ENCODE results near the gene SLC6A18.

SLC6A18 gene

GRCh38 chr5:1214936-1215220, 10.3 kb upstream of the SLC6A18 start:
- H3K27ac Mint-ChIP-seq = no peak overlapping the region
- H3K36me3 Mint-ChIP-seq = peaks cover 2% of the 10 kb centered on the region
- H3K4me3 Mint-ChIP-seq = no peak overlapping the region
- H3K27me3 Mint-ChIP-seq = peaks cover 2% of the 10 kb centered on the region
- H3K9me3 Mint-ChIP-seq (ENCODE audit: low read depth) = no peaks in the 10 kb centered on the region
- H3K4me1 Mint-ChIP-seq (ENCODE audit: low read depth) = no peaks in the 10 kb centered on the region

GRCh38 chr5:1215320-1216096, 9.7 kb upstream of the SLC6A18 start:
- Mint-ChIP-seq H3K27me3 (peaks cover 2% of the 10 kb centered on the region), H3K36me3 (peaks cover 2% of the 10 kb centered on the region), H3K27ac (no peak overlapping the region), H3K9me3 (ENCODE audit: low read depth) (no peaks in the 10 kb centered on the region), H3K4me1 (ENCODE audit: low read depth) (no peaks in the 10 kb centered on the region), H3K4me3 (no peak overlapping the region)

GRCh38 chr5:1216211-1216917, 8.8 kb upstream of the SLC6A18 start:
- Mint-ChIP-seq H3K9me3 (ENCODE audit: low read depth) (no peaks in the 10 kb centered on the region), H3K27me3 (peaks cover 2% of the 10 kb centered on the region), H3K4me3 (no peak overlapping the region), H3K36me3 (peaks cover 2% of the 10 kb centered on the region), H3K27ac (no peak overlapping the region), H3K4me1 (ENCODE audit: low read depth) (no peaks in the 10 kb centered on the region)

GRCh38 chr5:1216918-1217295, 8.3 kb upstream of the SLC6A18 start:
- Mint-ChIP-seq H3K4me3 (no peak overlapping the region), H3K9me3 (ENCODE audit: low read depth) (no peaks in the 10 kb centered on the region), H3K36me3 (peaks cover 2% of the 10 kb centered on the region), H3K27ac (no peak overlapping the region), H3K4me1 (ENCODE audit: low read depth) (no peaks in the 10 kb centered on the region), H3K27me3 (peaks cover 2% of the 10 kb centered on the region)

GRCh38 chr5:1217596-1218206, 7.5 kb upstream of the SLC6A18 start:
- Mint-ChIP-seq H3K27ac (no peak overlapping the region), H3K36me3 (peaks cover 2% of the 10 kb centered on the region), H3K4me1 (ENCODE audit: low read depth) (no peaks in the 10 kb centered on the region), H3K4me3 (no peak overlapping the region), H3K27me3 (peaks cover 2% of the 10 kb centered on the region), H3K9me3 (ENCODE audit: low read depth) (no peaks in the 10 kb centered on the region)

GRCh38 chr5:1218351-1219080, 6.7 kb upstream of the SLC6A18 start:
- Mint-ChIP-seq H3K9me3 (ENCODE audit: low read depth) (no peaks in the 10 kb centered on the region), H3K27me3 (peaks cover 2% of the 10 kb centered on the region), H3K4me1 (ENCODE audit: low read depth) (no peaks in the 10 kb centered on the region), H3K27ac (no peak overlapping the region), H3K36me3 (peaks cover 2% of the 10 kb centered on the region), H3K4me3 (no peak overlapping the region)

- Mint-ChIP-seq H3K27ac (no peak overlapping the region), H3K4me1 (ENCODE audit: low read depth) (no peaks in the 10 kb centered on the region), H3K4me3 (no peak overlapping the region), H3K9me3 (ENCODE audit: low read depth) (no peaks in the 10 kb centered on the region), H3K27me3 (peaks cover 2% of the 10 kb centered on the region), H3K36me3 (peaks cover 2% of the 10 kb centered on the region)
Observed at GRCh38 chr5:1219098-1219767, 5.9 kb upstream of the SLC6A18 start.

GRCh38 chr5:1219768-1220100, 5.4 kb upstream of the SLC6A18 start:
- H3K27ac Mint-ChIP-seq = no peak overlapping the region
- no peaks in the 10 kb centered on the region for H3K4me1 Mint-ChIP-seq (ENCODE audit: low read depth)
- H3K9me3 Mint-ChIP-seq (ENCODE audit: low read depth) = no peaks in the 10 kb centered on the region
- H3K36me3 Mint-ChIP-seq = peaks cover 2% of the 10 kb centered on the region
- no peak overlapping the region for H3K4me3 Mint-ChIP-seq
- peaks cover 2% of the 10 kb centered on the region for H3K27me3 Mint-ChIP-seq

- Mint-ChIP-seq H3K27ac (no peak overlapping the region), H3K4me3 (no peak overlapping the region), H3K27me3 (peaks cover 2% of the 10 kb centered on the region), H3K4me1 (ENCODE audit: low read depth) (no peaks in the 10 kb centered on the region), H3K36me3 (peaks cover 2% of the 10 kb centered on the region), H3K9me3 (ENCODE audit: low read depth) (no peaks in the 10 kb centered on the region)
Observed at GRCh38 chr5:1220351-1220750, 4.8 kb upstream of the SLC6A18 start.

GRCh38 chr5:1220831-1221230, 4.3 kb upstream of the SLC6A18 start:
- H3K36me3 Mint-ChIP-seq = peaks cover under 1% of the 10 kb centered on the region
- H3K4me1 Mint-ChIP-seq (ENCODE audit: low read depth) = no peaks in the 10 kb centered on the region
- H3K27ac Mint-ChIP-seq = no peak overlapping the region
- H3K9me3 Mint-ChIP-seq (ENCODE audit: low read depth) = no peaks in the 10 kb centered on the region
- H3K27me3 Mint-ChIP-seq = peaks cover under 1% of the 10 kb centered on the region
- H3K4me3 Mint-ChIP-seq = no peak overlapping the region

- no peak overlapping the region for H3K27ac Mint-ChIP-seq
Observed at GRCh38 chr5:1221721-1222120, 3.5 kb upstream of the SLC6A18 start.

GRCh38 chr5:1222147-1222546, 3.0 kb upstream of the SLC6A18 start:
- no peaks in the 10 kb centered on the region for H3K9me3 Mint-ChIP-seq (ENCODE audit: low read depth)
- H3K4me3 Mint-ChIP-seq = no peak overlapping the region
- H3K4me1 Mint-ChIP-seq (ENCODE audit: low read depth) = no peaks in the 10 kb centered on the region
- H3K36me3 Mint-ChIP-seq = no peaks in the 10 kb centered on the region
- H3K27me3 Mint-ChIP-seq = no peaks in the 10 kb centered on the region
- no peak overlapping the region for H3K27ac Mint-ChIP-seq

More at GRCh38 chr5:1221721-1222120, 3.5 kb upstream of the SLC6A18 start:
- Mint-ChIP-seq H3K9me3 (ENCODE audit: low read depth) (no peaks in the 10 kb centered on the region), H3K4me3 (no peak overlapping the region), H3K27me3 (no peaks in the 10 kb centered on the region), H3K36me3 (no peaks in the 10 kb centered on the region), H3K4me1 (ENCODE audit: low read depth) (no peaks in the 10 kb centered on the region)

- Mint-ChIP-seq H3K4me1 (ENCODE audit: low read depth) (no peaks in the 10 kb centered on the region), H3K36me3 (no peaks in the 10 kb centered on the region), H3K9me3 (ENCODE audit: low read depth) (no peaks in the 10 kb centered on the region), H3K4me3 (no peak overlapping the region), H3K27me3 (peaks cover 4% of the 10 kb centered on the region), H3K27ac (no peak overlapping the region)
Observed at GRCh38 chr5:1222621-1223277, 2.4 kb upstream of the SLC6A18 start.

GRCh38 chr5:1223278-1223670, 1.9 kb upstream of the SLC6A18 start:
- H3K4me1 Mint-ChIP-seq (ENCODE audit: low read depth) = no peaks in the 10 kb centered on the region
- peaks cover 4% of the 10 kb centered on the region for H3K27me3 Mint-ChIP-seq
- no peaks in the 10 kb centered on the region for H3K9me3 Mint-ChIP-seq (ENCODE audit: low read depth)
- H3K27ac Mint-ChIP-seq = no peak overlapping the region
- no peaks in the 10 kb centered on the region for H3K36me3 Mint-ChIP-seq
- no peak overlapping the region for H3K4me3 Mint-ChIP-seq

Data from activated naive CD8-positive, alpha-beta T cell (primary cell).